H1 (cell line): ENCODE measurements around the gene DOCK10.

Experiments
- CTCF ChIP-seq, 3 experiments: IDR thresholded peaks; 1 replicate in 2 of 3; 2 replicates in 1 of 3; pipeline versions ENCODE4 v1.5.1 to v1.6.1; 2011; ENCODE audit warnings: low read length in 3 of 3, mild to moderate bottlenecking in 3 of 3, inconsistent platforms in 2 of 3, low read depth in 1 of 3, moderate library complexity in 1 of 3; ENCODE audit not compliant: insufficient read depth in 1 of 3; ENCODE audit errors: control extremely low read depth in 1 of 3
- EZH2 ChIP-seq: fragments of 200-600 bp; sonication (generic); IDR thresholded peaks from 2 replicates; pipeline ENCODE4 v1.7.1; 2012; ENCODE audit warnings: low read depth, mild to moderate bottlenecking, moderate library complexity, low read length, inconsistent platforms; ENCODE audit not compliant: severe bottlenecking
- SP1 ChIP-seq: IDR thresholded peaks from 2 replicates; pipeline ENCODE4 v1.6.1; 2011; ENCODE audit warnings: low read depth, low read length
- TAF1 ChIP-seq: IDR thresholded peaks from 2 replicates; pipeline ENCODE4 v1.6.1; 2011; ENCODE audit warnings: mild to moderate bottlenecking, low read depth, low read length

- TF ChIP-seq TAF1, result no peak
- no peak for TF ChIP-seq EZH2
- TF ChIP-seq SP1, result no peak
- TF ChIP-seq CTCF (IDR thresholded peaks at IDR 0.05; ENCODE audit: control extremely low read depth in 1 of 3, insufficient read depth in 1 of 3, low read depth in 1 of 3, low read length in 3 of 3), result no peak
Measured at GRCh38 chr2:224781400-224781799, 260.9 kb downstream of the DOCK10 start.
